MM.1S (cell line): ENCODE measurements around the gene RNLS.
A peak's percentile ranks its signal among the peaks of the same experiment; 100 is the strongest.

Experiments
- DNase-seq: peaks from one replicate; pipeline ENCODE4 v3.0.0-alpha.2; 2015
- H2AFZ ChIP-seq: fragments of 300-600 bp; sonication (generic); 2 replicates; pipeline ENCODE4 v1.6.0; 2016; ENCODE audit warnings: antibody characterized with exemption, low read length
- H3F3A ChIP-seq: fragments of 300-600 bp; sonication (generic); 2 replicates; pipeline ENCODE4 v1.6.1; 2016; ENCODE audit warnings: mild to moderate bottlenecking, antibody characterized with exemption, low read length, moderate library complexity, mixed read lengths; ENCODE audit not compliant: insufficient read depth
- H3K27ac ChIP-seq: fragments of 300-600 bp; sonication (generic); 2 replicates; pipeline ENCODE4 v1.5.1; 2016; ENCODE audit warnings: mild to moderate bottlenecking, low read length
- H3K27me3 ChIP-seq: fragments of 300-600 bp; sonication (generic); replicated peaks from 2 replicates; pipeline ENCODE4 v1.6.0; 2016; ENCODE audit warnings: low read length; ENCODE audit not compliant: insufficient read depth
- H3K36me3 ChIP-seq: fragments of 300-600 bp; sonication (generic); replicated peaks from 2 replicates; pipeline ENCODE4 v1.6.1; 2016; ENCODE audit warnings: mild to moderate bottlenecking, low read length, mixed read lengths; ENCODE audit not compliant: insufficient read depth
- H3K4me1 ChIP-seq: fragments of 300-600 bp; sonication (generic); 2 replicates; pipeline ENCODE4 v1.6.1; 2016; ENCODE audit warnings: low read length, mixed read lengths
- H3K4me2 ChIP-seq: fragments of 300-600 bp; sonication (generic); 2 replicates; pipeline ENCODE4 v1.6.0; 2016; ENCODE audit warnings: low read depth, low read length
- H3K4me3 ChIP-seq: fragments of 300-600 bp; sonication (generic); 2 replicates; pipeline ENCODE4 v1.5.1; 2016; ENCODE audit warnings: low read length, mixed read lengths
- H3K79me2 ChIP-seq: fragments of 300-600 bp; sonication (generic); 2 replicates; pipeline ENCODE4 v1.6.1; 2016; ENCODE audit warnings: mixed run types, low read length, mixed read lengths
- H3K9ac ChIP-seq: fragments of 300-600 bp; sonication (generic); 2 replicates; pipeline ENCODE4 v1.6.1; 2016; ENCODE audit warnings: low read length, mixed read lengths
- H3K9me2 ChIP-seq: fragments of 300-600 bp; sonication (generic); replicated peaks from 2 replicates; pipeline ENCODE4 v1.6.1; 2016; ENCODE audit warnings: mild to moderate bottlenecking, low read length, mixed read lengths; ENCODE audit not compliant: insufficient read depth
- H3K9me3 ChIP-seq: fragments of 300-600 bp; sonication (generic); replicated peaks from 2 replicates; pipeline ENCODE4 v1.6.1; 2016; ENCODE audit warnings: mild to moderate bottlenecking, low read length, mixed read lengths; ENCODE audit not compliant: insufficient read depth
- H4K20me1 ChIP-seq: fragments of 300-600 bp; sonication (generic); 2 replicates; pipeline ENCODE4 v1.6.1; 2016; ENCODE audit warnings: mild to moderate bottlenecking, low read length, moderate library complexity, mixed read lengths; ENCODE audit not compliant: insufficient read depth
- CTCF ChIP-seq: fragments of 300-600 bp; sonication (generic); IDR thresholded peaks from 2 replicates; pipeline ENCODE4 v1.5.1; 2016; ENCODE audit warnings: antibody characterized with exemption, low read length, mixed read lengths
- EZH2 ChIP-seq: fragments of 300-600 bp; sonication (generic); optimal IDR thresholded peaks from 2 replicates; pipeline ENCODE3; 2017; ENCODE audit warnings: low read depth, mild to moderate bottlenecking, antibody characterized with exemption, low read length, mixed read lengths
- EZH2phosphoT487 ChIP-seq: fragments of 300-600 bp; sonication (generic); IDR thresholded peaks from 2 replicates; pipeline ENCODE4 v1.6.1; 2018; ENCODE audit warnings: antibody characterized with exemption, low read length

Gene RNLS

GRCh38 chr10:88557256-88557655 lies 25.9 kb downstream of the RNLS start:
- Histone ChIP-seq H3K36me3 (no peaks in the 10 kb centered on the region), H3K9me2 (no peaks in the 10 kb centered on the region), H3K79me2 (no peaks in the 10 kb centered on the region), H4K20me1 (no peaks in the 10 kb centered on the region), H3K4me2 (no peak overlapping the region), H2AFZ (no peak overlapping the region), H3K9ac (no peak overlapping the region), H3K9me3 (no peaks in the 10 kb centered on the region), H3K27ac (no peak overlapping the region), H3K4me3 (no peak overlapping the region), H3K27me3 (no peaks in the 10 kb centered on the region), H3K4me1 (no peaks in the 10 kb centered on the region), H3F3A (no peaks in the 10 kb centered on the region)
- TF ChIP-seq EZH2phosphoT487 (no peak), CTCF (no peak), EZH2 (no peak)
- no peak for DNase-seq

- TF ChIP-seq EZH2 = no peak
- no peak for TF ChIP-seq CTCF
- TF ChIP-seq EZH2phosphoT487 = no peak
- no peak overlapping the region for H3K9ac ChIP-seq
- H3K4me3 ChIP-seq = no peak overlapping the region
- H3K79me2 ChIP-seq = no peaks in the 10 kb centered on the region
- no peaks in the 10 kb centered on the region for H3K4me1 ChIP-seq
- H3F3A ChIP-seq = no peaks in the 10 kb centered on the region
- no peak overlapping the region for H2AFZ ChIP-seq
- H3K4me2 ChIP-seq = no peak overlapping the region
- no peaks in the 10 kb centered on the region for H3K27me3 ChIP-seq
- no peaks in the 10 kb centered on the region for H4K20me1 ChIP-seq
- no peaks in the 10 kb centered on the region for H3K9me2 ChIP-seq
- no peaks in the 10 kb centered on the region for H3K36me3 ChIP-seq
- no peaks in the 10 kb centered on the region for H3K9me3 ChIP-seq
- H3K27ac ChIP-seq = no peak overlapping the region
- no peak for DNase-seq
These were observed 27.8 kb downstream of the RNLS start for GRCh38 chr10:88555190-88555908.

DNA sequence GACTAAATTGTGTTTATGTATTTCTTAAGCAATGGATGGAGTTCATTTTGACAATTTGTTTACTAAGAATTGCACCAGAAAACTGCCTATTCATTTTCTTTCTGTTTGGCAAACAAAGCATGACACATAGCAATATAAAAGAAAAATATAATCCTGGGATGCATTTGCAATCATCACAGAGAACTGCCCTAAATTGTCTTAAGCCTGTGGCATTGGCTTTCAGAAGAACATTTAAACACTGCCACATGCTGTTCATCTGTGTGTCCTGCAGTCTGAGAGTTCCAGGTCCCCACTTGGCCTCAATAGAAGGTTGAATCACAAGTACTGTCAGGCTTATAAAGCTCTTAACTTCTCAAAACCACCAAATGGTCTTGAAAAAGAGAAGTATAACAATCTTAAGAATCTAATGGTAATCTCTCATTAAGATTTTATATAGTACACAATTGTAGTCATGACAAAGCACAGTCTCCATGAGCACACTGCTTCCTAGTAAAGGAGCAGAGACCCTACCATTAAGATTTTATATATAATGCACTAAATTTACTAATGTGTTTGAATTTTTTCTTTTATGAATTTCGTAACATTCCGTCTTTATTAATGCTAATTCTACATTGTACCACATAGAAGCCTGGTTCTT lies 29.9 kb downstream of the RNLS start:
- Histone ChIP-seq H3K4me2 (no peak overlapping the region), H3K27me3 (no peaks in the 10 kb centered on the region), H3K79me2 (no peaks in the 10 kb centered on the region), H3F3A (no peaks in the 10 kb centered on the region), H3K9ac (no peak overlapping the region), H3K4me1 (no peaks in the 10 kb centered on the region), H3K9me2 (no peaks in the 10 kb centered on the region), H3K4me3 (no peak overlapping the region), H3K27ac (no peak overlapping the region), H3K36me3 (no peaks in the 10 kb centered on the region), H4K20me1 (no peaks in the 10 kb centered on the region), H2AFZ (no peak overlapping the region), H3K9me3 (no peaks in the 10 kb centered on the region)
- DNase-seq = peak; percentile 74
- TF ChIP-seq EZH2phosphoT487 (no peak), CTCF (peak; percentile 85)
